Measurements from ENCODE around the gene MT1M.
A peak's percentile ranks its signal among the peaks of the same experiment; 100 is the strongest.
"Not testable (repeated sequence)": the region's sequence is repeated elsewhere in the genome, so short reads cannot be mapped to it uniquely, and the experiment has no call there.

Gene MT1M

DNA sequence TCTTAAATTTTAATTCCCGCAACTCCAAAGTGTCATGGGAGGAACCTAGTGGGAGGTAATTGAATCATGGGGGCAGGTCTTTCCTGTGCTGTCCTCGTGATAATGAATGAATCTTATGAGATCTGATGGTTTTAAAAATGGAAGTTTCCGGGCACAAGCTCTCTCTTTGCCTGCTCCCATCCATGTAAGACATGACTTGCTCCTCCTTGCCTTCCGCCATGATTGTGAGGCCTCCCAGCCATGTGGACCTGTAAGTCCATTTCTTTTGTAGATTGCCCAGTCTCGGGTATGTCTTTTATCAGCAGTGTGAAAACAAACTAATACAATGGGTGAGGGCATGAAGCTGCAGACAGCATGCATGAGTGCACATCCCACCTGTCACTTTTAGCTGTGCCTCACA lies 9.3 kb upstream of the MT1M start:
- H2BK5ac ChIP-seq (ENCODE audit: low read length); DNase-seq; H3K4me1 ChIP-seq (ENCODE audit: control insufficient read depth, low read depth, low read length); H3K79me2 ChIP-seq (ENCODE audit: control insufficient read depth, insufficient read depth, low read length); H3K4me3 ChIP-seq (ENCODE audit: low read length); H2AK5ac ChIP-seq (ENCODE audit: low read length); H2BK120ac ChIP-seq (ENCODE audit: low read depth, low read length); H2BK15ac ChIP-seq (replicated peaks; ENCODE audit: low read depth); H4K5ac ChIP-seq (ENCODE audit: low read length); H4K8ac ChIP-seq (ENCODE audit: low read depth, low read length); H3K56ac ChIP-seq (ENCODE audit: low read length); H3K4me2 ChIP-seq (ENCODE audit: low read length); H3K4ac ChIP-seq (ENCODE audit: low read depth, low read length); H3K36me3 ChIP-seq (ENCODE audit: control insufficient read depth, insufficient read depth, low read length); H3K27ac ChIP-seq (ENCODE audit: low read depth, low read length); H3K18ac ChIP-seq (ENCODE audit: low read length); H3K9ac ChIP-seq (ENCODE audit: low read length); H3K23ac ChIP-seq (ENCODE audit: low read length); H3K79me1 ChIP-seq (ENCODE audit: low read length): not testable (repeated sequence)
- peaks cover 42% of the 10 kb centered on the region for H3K27me3 ChIP-seq (ENCODE audit: insufficient read depth, low read length, poor library complexity)
- no CpG with 5 or more reads among the region's 5 CpGs for WGBS (ENCODE audit: extremely low coverage, insufficient coverage, low lambda C conversion rate)

GRCh38 chr16:56623637-56624036 lies 8.8 kb upstream of the MT1M start:
- DNase-seq: no peak
- Histone ChIP-seq H3K36me3 (ENCODE audit: control insufficient read depth, insufficient read depth, low read length) (no peaks in the 10 kb centered on the region), H2BK120ac (ENCODE audit: low read depth, low read length) (no peak overlapping the region), H3K4me1 (ENCODE audit: control insufficient read depth, low read depth, low read length) (peaks cover 5% of the 10 kb centered on the region), H3K9ac (ENCODE audit: low read length) (no peak overlapping the region), H3K56ac (ENCODE audit: low read length) (no peak overlapping the region), H2AK5ac (ENCODE audit: low read length) (no peak overlapping the region), H3K4me3 (ENCODE audit: low read length) (no peak overlapping the region), H4K8ac (ENCODE audit: low read depth, low read length) (no peak overlapping the region), H3K27me3 (ENCODE audit: insufficient read depth, low read length, poor library complexity) (peaks cover 40% of the 10 kb centered on the region), H2BK15ac (replicated peaks; ENCODE audit: low read depth) (no peak overlapping the region), H4K5ac (ENCODE audit: low read length) (no peak overlapping the region), H3K23ac (ENCODE audit: low read length) (no peak overlapping the region), H3K27ac (ENCODE audit: low read depth, low read length) (no peak overlapping the region), H2BK5ac (ENCODE audit: low read length) (no peak overlapping the region), H3K18ac (ENCODE audit: low read length) (no peak overlapping the region), H3K4ac (ENCODE audit: low read depth, low read length) (no peak overlapping the region), H3K79me1 (ENCODE audit: low read length) (no peaks in the 10 kb centered on the region), H3K4me2 (ENCODE audit: low read length) (no peak overlapping the region), H3K79me2 (ENCODE audit: control insufficient read depth, insufficient read depth, low read length) (no peaks in the 10 kb centered on the region)
- no CpG with 5 or more reads among the region's 2 CpGs for WGBS (ENCODE audit: extremely low coverage, insufficient coverage, low lambda C conversion rate)

GRCh38 chr16:56625140-56625942 lies 7.1 kb upstream of the MT1M start, which contains the start of gene MT1E:
Gene MT1E, plus strand, starts transcription at chr16:56625781. Its CDS starts 71 bp downstream, at chr16:56625852.
- Histone ChIP-seq H3K9ac (ENCODE audit: low read length) (peak within 1 kb of the TSS; percentile 38), H2BK15ac (replicated peaks; ENCODE audit: low read depth) (no peak within 1 kb of the TSS), H3K56ac (ENCODE audit: low read length) (peak within 1 kb of the TSS; percentile 68), H4K5ac (ENCODE audit: low read length) (no peak within 1 kb of the TSS), H3K4me1 (ENCODE audit: control insufficient read depth, low read depth, low read length) (peaks cover 5% of the 10 kb centered on the region), H2AK5ac (ENCODE audit: low read length) (no peak within 1 kb of the TSS), H3K23ac (ENCODE audit: low read length) (peak within 1 kb of the TSS; percentile 6), H3K27ac (ENCODE audit: low read depth, low read length) (no peak within 1 kb of the TSS), H3K36me3 (ENCODE audit: control insufficient read depth, insufficient read depth, low read length) (no peaks in the 10 kb centered on the region), H3K79me2 (ENCODE audit: control insufficient read depth, insufficient read depth, low read length) (no peaks in the 10 kb centered on the region), H2BK5ac (ENCODE audit: low read length) (no peak within 1 kb of the TSS), H3K27me3 (ENCODE audit: insufficient read depth, low read length, poor library complexity) (peaks cover 45% of the 10 kb centered on the region), H3K4ac (ENCODE audit: low read depth, low read length) (no peak within 1 kb of the TSS), H2BK120ac (ENCODE audit: low read depth, low read length) (no peak within 1 kb of the TSS), H4K8ac (ENCODE audit: low read depth, low read length) (no peak within 1 kb of the TSS), H3K4me3 (ENCODE audit: low read length) (no peak within 1 kb of the TSS), H3K18ac (ENCODE audit: low read length) (no peak within 1 kb of the TSS), H3K79me1 (ENCODE audit: low read length) (no peaks in the 10 kb centered on the region), H3K4me2 (ENCODE audit: low read length) (peak within 1 kb of the TSS; percentile 32)
- DNase-seq: peak; percentile 70
- no CpG with 5 or more reads among the region's 62 CpGs for WGBS (ENCODE audit: extremely low coverage, insufficient coverage, low lambda C conversion rate)

- no peak overlapping the region for H3K9ac ChIP-seq (ENCODE audit: low read length)
- H3K4ac ChIP-seq (ENCODE audit: low read depth, low read length): no peak overlapping the region
- H2AK5ac ChIP-seq (ENCODE audit: low read length): no peak overlapping the region
- no peak overlapping the region for H3K4me3 ChIP-seq (ENCODE audit: low read length)
- no peaks in the 10 kb centered on the region for H3K36me3 ChIP-seq (ENCODE audit: control insufficient read depth, insufficient read depth, low read length)
- peak overlapping the region; percentile 32 for H3K4me2 ChIP-seq (ENCODE audit: low read length)
- no peaks in the 10 kb centered on the region for H3K79me2 ChIP-seq (ENCODE audit: control insufficient read depth, insufficient read depth, low read length)
- H3K4me1 ChIP-seq (ENCODE audit: control insufficient read depth, low read depth, low read length): peaks cover 4% of the 10 kb centered on the region
- H2BK120ac ChIP-seq (ENCODE audit: low read depth, low read length): no peak overlapping the region
- H2BK15ac ChIP-seq (replicated peaks; ENCODE audit: low read depth): no peak overlapping the region
- no peak overlapping the region for H3K56ac ChIP-seq (ENCODE audit: low read length)
- no peaks in the 10 kb centered on the region for H3K79me1 ChIP-seq (ENCODE audit: low read length)
- H4K8ac ChIP-seq (ENCODE audit: low read depth, low read length): no peak overlapping the region
- peaks cover 51% of the 10 kb centered on the region for H3K27me3 ChIP-seq (ENCODE audit: insufficient read depth, low read length, poor library complexity)
- no peak for DNase-seq
- WGBS (ENCODE audit: extremely low coverage, insufficient coverage, low lambda C conversion rate): no CpG with 5 or more reads among the region's 16 CpGs
- H2BK5ac ChIP-seq (ENCODE audit: low read length): no peak overlapping the region
- H4K5ac ChIP-seq (ENCODE audit: low read length): no peak overlapping the region
- H3K27ac ChIP-seq (ENCODE audit: low read depth, low read length): no peak overlapping the region
- H3K23ac ChIP-seq (ENCODE audit: low read length): peak overlapping the region; percentile 6
- H3K18ac ChIP-seq (ENCODE audit: low read length): no peak overlapping the region
Observed at GRCh38 chr16:56625943-56626654, 6.4 kb upstream of the MT1M start.

GRCh38 chr16:56626685-56627084 lies 5.8 kb upstream of the MT1M start:
- no peaks in the 10 kb centered on the region for H3K36me3 ChIP-seq (ENCODE audit: control insufficient read depth, insufficient read depth, low read length)
- no peak overlapping the region for H3K27ac ChIP-seq (ENCODE audit: low read depth, low read length)
- DNase-seq: no peak
- H2BK15ac ChIP-seq (replicated peaks; ENCODE audit: low read depth): no peak overlapping the region
- WGBS (ENCODE audit: extremely low coverage, insufficient coverage, low lambda C conversion rate): no CpG with 5 or more reads among the region's 7 CpGs
- no peaks in the 10 kb centered on the region for H3K79me1 ChIP-seq (ENCODE audit: low read length)
- no peak overlapping the region for H3K4me2 ChIP-seq (ENCODE audit: low read length)
- H3K4ac ChIP-seq (ENCODE audit: low read depth, low read length): no peak overlapping the region
- no peak overlapping the region for H4K8ac ChIP-seq (ENCODE audit: low read depth, low read length)
- H3K27me3 ChIP-seq (ENCODE audit: insufficient read depth, low read length, poor library complexity): peaks cover 57% of the 10 kb centered on the region
- H3K4me3 ChIP-seq (ENCODE audit: low read length): no peak overlapping the region
- peaks cover 3% of the 10 kb centered on the region for H3K4me1 ChIP-seq (ENCODE audit: control insufficient read depth, low read depth, low read length)
- H2BK5ac ChIP-seq (ENCODE audit: low read length): no peak overlapping the region
- no peak overlapping the region for H3K18ac ChIP-seq (ENCODE audit: low read length)
- H3K9ac ChIP-seq (ENCODE audit: low read length): no peak overlapping the region
- no peak overlapping the region for H3K56ac ChIP-seq (ENCODE audit: low read length)
- no peak overlapping the region for H3K23ac ChIP-seq (ENCODE audit: low read length)
- no peak overlapping the region for H2BK120ac ChIP-seq (ENCODE audit: low read depth, low read length)
- H2AK5ac ChIP-seq (ENCODE audit: low read length): no peak overlapping the region
- no peaks in the 10 kb centered on the region for H3K79me2 ChIP-seq (ENCODE audit: control insufficient read depth, insufficient read depth, low read length)
- H4K5ac ChIP-seq (ENCODE audit: low read length): no peak overlapping the region
